Measurements from ENCODE around the gene COL4A2. TPM values are rescaled to one million over a fixed set of nuclear protein-coding genes. Genes with fewer than 3 reads are reported as not detected.

Gene COL4A2
- total RNA-seq, 4 donors from 2014 or later = 655 to 1,231 (median 912) TPM

- no peak for TF ChIP-seq CTCF (IDR thresholded peaks at IDR 0.05; ENCODE audit: low read depth)
Observed at GRCh38 chr13:110525328-110526319, 218.5 kb downstream of the COL4A2 start.

GRCh38 chr13:110528371-110528770 is 221.3 kb downstream of the COL4A2 start:
- TF ChIP-seq CTCF (IDR thresholded peaks at IDR 0.05; ENCODE audit: low read depth) = no peak

GRCh38 chr13:110528911-110529310 is 221.8 kb downstream of the COL4A2 start:
- no peak for TF ChIP-seq CTCF (IDR thresholded peaks at IDR 0.05; ENCODE audit: low read depth)

- TF ChIP-seq CTCF (IDR thresholded peaks at IDR 0.05; ENCODE audit: low read depth) = no peak
Observed at GRCh38 chr13:110529522-110530311, 222.6 kb downstream of the COL4A2 start.

GRCh38 chr13:110531100-110531499 is 224.0 kb downstream of the COL4A2 start:
- no peak for TF ChIP-seq CTCF (IDR thresholded peaks at IDR 0.05; ENCODE audit: low read depth)

- no peak for TF ChIP-seq CTCF (IDR thresholded peaks at IDR 0.05; ENCODE audit: low read depth)
Observed at GRCh38 chr13:110531671-110532083, 224.6 kb downstream of the COL4A2 start.
